VCaP (cell line): ENCODE data around the gene CCDC60.

Source experiments
- H3K27ac ChIP-seq: fragments of 450-650 bp; 2 replicates; pipeline ENCODE4 v1.5.1; 2017
- TF ChIP-seq, protein P1 (sequence below): fragments of 450-650 bp; conservative IDR thresholded peaks from 2 replicates; pipeline ENCODE4 v1.5.1; 2017; ENCODE audit warnings: mild to moderate bottlenecking, moderate library complexity

CCDC60 gene

DNA sequence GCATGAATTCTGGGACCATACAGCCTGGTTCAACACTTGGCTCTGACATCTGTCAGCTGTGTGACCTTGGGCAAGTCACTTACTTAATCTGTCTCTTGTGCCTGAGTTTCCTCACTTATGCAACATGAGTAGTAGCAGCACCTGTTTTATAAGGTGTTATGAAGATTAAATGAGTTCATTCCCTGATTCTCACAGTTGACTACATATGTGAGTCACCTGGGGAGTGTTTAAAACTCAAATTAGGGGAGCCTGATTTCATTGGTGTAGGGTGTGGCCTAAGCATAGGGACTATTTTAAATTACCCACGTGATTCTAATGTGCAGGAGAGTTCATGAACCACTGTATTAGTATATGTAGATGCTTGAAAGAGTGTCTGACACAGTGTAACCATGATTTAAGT, 222.3 kb downstream of the CCDC60 start:
- no peak overlapping the region for H3K27ac ChIP-seq
- TF ChIP-seq, protein P1, sequence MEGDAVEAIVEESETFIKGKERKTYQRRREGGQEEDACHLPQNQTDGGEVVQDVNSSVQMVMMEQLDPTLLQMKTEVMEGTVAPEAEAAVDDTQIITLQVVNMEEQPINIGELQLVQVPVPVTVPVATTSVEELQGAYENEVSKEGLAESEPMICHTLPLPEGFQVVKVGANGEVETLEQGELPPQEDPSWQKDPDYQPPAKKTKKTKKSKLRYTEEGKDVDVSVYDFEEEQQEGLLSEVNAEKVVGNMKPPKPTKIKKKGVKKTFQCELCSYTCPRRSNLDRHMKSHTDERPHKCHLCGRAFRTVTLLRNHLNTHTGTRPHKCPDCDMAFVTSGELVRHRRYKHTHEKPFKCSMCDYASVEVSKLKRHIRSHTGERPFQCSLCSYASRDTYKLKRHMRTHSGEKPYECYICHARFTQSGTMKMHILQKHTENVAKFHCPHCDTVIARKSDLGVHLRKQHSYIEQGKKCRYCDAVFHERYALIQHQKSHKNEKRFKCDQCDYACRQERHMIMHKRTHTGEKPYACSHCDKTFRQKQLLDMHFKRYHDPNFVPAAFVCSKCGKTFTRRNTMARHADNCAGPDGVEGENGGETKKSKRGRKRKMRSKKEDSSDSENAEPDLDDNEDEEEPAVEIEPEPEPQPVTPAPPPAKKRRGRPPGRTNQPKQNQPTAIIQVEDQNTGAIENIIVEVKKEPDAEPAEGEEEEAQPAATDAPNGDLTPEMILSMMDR: no peak

DNA sequence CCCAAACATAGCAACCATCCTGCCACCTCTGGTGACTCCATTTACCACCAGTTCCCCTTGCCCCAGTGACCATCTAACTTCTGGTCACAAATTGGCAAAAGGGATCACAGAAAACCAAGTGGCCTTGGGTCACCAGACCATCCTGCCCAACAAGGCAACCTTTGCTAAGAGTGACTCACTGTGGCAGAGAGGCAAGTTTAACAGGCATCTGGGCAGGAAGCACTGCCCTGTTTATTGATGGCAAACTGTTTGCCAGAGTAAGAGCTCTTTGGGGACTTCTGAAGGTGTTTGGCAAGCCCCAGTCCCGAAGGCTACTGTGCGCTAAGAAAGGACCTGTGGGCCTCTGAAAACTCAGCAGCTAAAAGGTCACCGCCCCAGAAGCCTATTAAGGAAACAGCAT, 230.9 kb downstream of the CCDC60 start:
- TF ChIP-seq, protein P1: no peak
- H3K27ac ChIP-seq: no peak overlapping the region

- TF ChIP-seq, protein P1: no peak
- no peak overlapping the region for H3K27ac ChIP-seq
Measured at GRCh38 chr12:119570771-119571170, 236.2 kb downstream of the CCDC60 start.

DNA sequence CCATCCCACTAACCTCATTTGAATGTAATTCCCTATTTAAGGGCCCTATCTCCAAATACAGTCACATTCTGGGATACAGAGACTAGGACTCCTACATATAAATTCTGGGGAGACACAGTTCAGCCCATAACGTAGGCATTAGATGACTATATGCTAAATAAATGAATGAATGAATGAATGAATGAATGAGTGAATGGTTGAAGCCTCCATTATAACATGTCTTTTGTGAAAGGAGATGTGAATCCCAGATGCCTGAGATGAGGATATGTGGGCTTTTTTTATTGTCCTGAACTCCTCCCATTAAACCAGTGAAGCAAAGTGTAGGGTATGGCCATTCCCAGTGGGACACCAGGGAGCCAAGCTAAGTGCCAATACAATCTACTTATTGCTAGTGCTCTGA, 238.6 kb downstream of the CCDC60 start:
- H3K27ac ChIP-seq: no peak overlapping the region
- TF ChIP-seq, protein P1: no peak

DNA sequence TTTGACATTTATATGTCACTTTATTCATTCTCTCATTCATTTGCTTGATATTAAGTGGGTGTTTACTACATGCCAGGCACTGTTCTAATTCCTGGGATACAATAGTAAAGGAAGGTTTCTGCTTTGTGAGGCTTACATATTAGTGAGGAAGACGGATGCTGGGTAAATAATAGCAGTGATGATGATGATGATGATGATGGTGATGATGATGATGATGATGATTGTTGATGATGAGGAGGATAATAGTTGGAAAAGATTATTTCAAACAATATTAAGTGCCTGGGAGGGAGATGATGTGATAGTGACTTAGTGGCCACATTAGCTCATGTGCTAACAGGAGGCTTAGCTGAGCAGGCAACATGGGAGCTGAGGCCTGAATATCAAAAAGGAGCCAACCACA, 239.7 kb downstream of the CCDC60 start:
- TF ChIP-seq, protein P1: no peak
- H3K27ac ChIP-seq: no peak overlapping the region

DNA sequence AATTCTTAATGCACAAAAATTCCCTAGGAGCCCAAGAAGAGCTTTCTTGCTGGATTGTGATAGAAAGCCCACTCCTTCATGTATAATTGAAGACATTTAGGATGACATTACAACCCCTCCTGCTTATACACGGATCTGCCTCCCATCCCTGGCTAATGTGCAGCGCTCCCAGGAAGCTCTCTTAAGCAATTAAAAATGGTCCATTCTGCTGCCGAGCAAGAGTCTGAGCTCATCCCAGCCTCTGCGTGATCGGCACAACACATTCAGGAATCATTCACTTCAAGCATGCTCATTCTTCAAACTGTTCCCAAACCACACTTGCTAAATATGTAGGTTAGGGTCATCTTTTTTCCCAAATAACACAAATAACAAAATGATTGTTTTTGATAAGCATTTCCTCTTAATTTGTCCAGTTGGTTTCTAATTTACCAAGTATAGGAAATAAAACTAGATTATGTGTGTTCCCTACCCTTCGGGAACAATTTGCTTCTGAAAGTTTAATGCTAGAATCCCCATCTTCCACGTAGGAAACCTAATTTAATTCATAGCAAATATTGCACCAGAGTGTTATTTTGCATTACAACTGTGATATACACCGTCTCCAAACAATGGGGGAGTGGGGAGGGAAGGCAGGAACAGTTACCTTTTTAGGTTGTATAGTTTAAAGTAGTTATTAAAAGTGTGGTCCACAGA, 241.7 kb downstream of the CCDC60 start:
- TF ChIP-seq, protein P1: no peak
- no peak overlapping the region for H3K27ac ChIP-seq

GRCh38 chr12:119576915-119577314, 242.4 kb downstream of the CCDC60 start:
- no peak overlapping the region for H3K27ac ChIP-seq
- TF ChIP-seq, protein P1: no peak
